Fibroblast of villous mesenchyme (primary cell): Measurements from ENCODE around the gene APBA3. TPM values are rescaled to one million over a fixed set of nuclear protein-coding genes. Genes with fewer than 3 reads are reported as not detected.

ENCODE experiments used
- DNase-seq: peaks from one replicate; pipeline ENCODE4 v3.0.0-alpha.2; 2010; ENCODE audit warnings: low read depth
- H3K4me3 ChIP-seq: 2 replicates; pipeline ENCODE4 v1.5.1; 2011; ENCODE audit warnings: low read depth, mild to moderate bottlenecking, low read length
- total RNA-seq: library from RNA; depleted of rRNA; stranded (reverse); fragments of >200 nt; gene quantifications from 2 replicates; pipeline ENCODE4 v1.2.3, GENCODE V29; 2012
- TF ChIP-seq, protein P1 (sequence below): IDR thresholded peaks from 2 replicates; pipeline ENCODE4 v1.5.1; 2012; ENCODE audit warnings: low read depth, mild to moderate bottlenecking, low read length; ENCODE audit not compliant: insufficient read depth

Gene APBA3
- total RNA-seq, 1 donor, result 19.4 TPM

DNA sequence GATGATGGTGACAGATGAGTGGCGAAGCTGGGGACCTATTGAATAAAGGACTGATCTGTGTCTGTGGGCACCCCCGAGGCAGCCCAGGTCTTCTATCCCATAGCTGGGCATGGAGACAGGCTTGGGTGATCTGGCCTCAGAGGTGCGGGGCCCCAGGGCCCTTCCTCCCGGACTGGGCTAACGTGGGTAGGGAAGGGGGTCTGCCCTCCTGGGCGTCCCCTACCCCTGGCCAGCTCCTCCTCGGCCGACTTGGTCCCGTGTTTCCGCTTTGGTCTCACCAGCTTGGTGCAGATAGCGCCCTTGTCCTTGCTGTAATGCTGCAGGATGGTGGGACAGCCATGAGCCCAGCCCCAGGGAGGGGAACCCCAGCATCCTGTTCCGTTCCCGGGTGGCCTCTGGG, 21.4 kb upstream of the APBA3 start:
- H3K4me3 ChIP-seq, result no peak overlapping the region
- TF ChIP-seq, protein P1, sequence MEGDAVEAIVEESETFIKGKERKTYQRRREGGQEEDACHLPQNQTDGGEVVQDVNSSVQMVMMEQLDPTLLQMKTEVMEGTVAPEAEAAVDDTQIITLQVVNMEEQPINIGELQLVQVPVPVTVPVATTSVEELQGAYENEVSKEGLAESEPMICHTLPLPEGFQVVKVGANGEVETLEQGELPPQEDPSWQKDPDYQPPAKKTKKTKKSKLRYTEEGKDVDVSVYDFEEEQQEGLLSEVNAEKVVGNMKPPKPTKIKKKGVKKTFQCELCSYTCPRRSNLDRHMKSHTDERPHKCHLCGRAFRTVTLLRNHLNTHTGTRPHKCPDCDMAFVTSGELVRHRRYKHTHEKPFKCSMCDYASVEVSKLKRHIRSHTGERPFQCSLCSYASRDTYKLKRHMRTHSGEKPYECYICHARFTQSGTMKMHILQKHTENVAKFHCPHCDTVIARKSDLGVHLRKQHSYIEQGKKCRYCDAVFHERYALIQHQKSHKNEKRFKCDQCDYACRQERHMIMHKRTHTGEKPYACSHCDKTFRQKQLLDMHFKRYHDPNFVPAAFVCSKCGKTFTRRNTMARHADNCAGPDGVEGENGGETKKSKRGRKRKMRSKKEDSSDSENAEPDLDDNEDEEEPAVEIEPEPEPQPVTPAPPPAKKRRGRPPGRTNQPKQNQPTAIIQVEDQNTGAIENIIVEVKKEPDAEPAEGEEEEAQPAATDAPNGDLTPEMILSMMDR, result no peak
- DNase-seq, result no peak

DNA sequence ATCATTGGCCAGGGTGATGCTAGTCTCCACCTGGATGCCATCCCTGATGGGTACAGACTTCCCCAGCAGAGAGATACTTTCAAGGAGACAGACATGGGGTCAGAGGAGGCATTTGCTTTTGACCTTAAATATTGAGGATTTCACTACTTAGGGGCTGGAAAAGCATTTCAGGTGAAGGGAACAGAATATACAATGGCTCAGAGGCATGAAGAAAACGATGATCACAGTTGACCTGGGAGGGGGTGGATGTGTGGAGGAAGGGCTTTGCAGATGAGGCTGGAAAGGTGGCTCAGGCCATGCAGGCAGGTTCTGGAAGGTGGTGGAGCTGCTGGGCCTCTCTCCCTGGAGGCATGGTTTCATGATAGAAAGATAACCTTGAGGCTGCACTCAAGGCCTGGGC, 20.8 kb upstream of the APBA3 start:
- no peak for DNase-seq
- no peak overlapping the region for H3K4me3 ChIP-seq
- TF ChIP-seq, protein P1, result no peak

DNA sequence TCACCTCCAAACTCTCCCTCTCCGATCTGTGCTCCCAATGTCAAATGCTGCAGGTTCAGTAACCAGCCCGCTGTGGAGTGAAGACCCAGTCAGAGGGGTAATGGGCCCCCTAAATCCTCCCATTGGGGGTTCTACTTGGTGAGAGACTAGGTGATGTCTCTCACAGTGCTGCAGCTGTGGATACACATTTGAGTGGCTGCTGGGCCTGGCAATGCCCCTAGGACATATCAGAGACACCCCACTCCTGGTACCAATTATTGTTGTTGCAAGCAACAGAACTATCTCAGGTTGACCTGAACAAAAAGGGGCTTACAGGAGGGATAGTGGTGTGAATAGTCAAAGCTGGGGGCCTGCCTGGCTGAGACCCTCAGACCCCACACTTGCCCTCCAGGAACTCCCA, 20.1 kb upstream of the APBA3 start:
- TF ChIP-seq, protein P1, result no peak
- no peak for DNase-seq
- H3K4me3 ChIP-seq, result no peak overlapping the region

DNA sequence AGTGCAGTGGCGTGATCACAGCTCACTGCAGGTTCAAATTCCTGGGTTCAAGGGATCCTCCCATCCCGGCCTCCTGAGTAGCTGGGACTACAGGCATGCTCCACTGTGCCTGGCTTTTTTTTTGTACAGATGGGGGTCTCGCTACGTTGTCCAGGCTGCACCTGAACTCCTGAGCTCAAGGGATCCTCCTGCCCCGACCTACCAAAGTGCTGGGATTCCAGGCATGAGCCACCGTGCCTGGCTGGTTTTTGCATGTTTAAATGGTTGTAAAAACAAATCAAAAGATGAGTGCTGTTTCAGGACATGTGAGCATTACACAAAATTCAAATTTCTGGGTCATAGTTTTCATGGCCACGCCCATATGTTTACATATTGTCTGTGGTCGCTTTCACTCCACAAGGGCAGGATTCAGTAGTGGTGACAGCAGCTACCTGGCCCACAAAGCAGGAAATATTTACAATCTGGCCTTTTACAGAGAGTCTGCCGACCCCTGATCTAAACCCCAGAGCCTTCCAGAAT, 19.4 kb upstream of the APBA3 start:
- no peak overlapping the region for H3K4me3 ChIP-seq
- TF ChIP-seq, protein P1, result no peak
- no peak for DNase-seq

DNA sequence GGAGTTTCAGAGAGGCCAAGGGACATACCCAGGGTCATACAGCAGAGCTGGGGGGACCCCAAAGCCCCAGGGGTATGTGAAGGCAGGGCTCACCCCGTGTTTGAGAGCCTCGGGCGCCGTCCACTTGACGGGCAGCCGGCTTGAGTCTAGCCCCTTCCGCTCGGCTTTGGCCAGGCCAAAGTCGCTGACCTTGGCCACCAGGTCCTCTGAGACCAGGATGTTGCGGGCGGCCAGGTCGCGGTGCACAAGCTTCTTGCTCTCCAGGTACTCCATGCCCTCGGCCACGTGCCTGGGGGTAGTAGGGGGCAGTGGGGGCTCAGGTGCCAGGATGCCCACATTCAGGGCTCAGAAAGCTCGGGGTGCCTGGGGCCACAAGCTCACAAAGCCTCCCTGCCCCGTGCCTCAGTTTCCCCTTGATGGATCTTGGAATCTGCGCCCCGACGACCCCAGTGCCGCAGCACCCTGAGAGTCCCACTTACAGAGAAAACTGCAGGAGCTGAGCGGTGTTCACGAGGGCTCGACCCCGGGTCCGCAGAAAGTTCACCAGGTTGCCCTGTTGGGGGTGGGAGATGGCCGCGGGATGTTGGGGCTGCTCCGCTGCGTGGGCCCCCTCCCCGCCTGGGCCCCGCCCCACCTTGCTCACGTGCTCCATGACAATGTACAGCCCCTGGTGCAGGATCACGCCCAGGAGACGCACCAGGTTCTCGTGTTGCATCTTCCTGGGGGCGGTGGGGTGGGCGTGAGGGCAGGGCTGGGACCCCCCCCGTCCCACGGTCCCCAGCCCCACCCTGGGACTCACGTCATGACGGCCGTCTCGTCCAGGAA, 17.6 kb upstream of the APBA3 start:
- no peak for DNase-seq
- no peak overlapping the region for H3K4me3 ChIP-seq

DNA sequence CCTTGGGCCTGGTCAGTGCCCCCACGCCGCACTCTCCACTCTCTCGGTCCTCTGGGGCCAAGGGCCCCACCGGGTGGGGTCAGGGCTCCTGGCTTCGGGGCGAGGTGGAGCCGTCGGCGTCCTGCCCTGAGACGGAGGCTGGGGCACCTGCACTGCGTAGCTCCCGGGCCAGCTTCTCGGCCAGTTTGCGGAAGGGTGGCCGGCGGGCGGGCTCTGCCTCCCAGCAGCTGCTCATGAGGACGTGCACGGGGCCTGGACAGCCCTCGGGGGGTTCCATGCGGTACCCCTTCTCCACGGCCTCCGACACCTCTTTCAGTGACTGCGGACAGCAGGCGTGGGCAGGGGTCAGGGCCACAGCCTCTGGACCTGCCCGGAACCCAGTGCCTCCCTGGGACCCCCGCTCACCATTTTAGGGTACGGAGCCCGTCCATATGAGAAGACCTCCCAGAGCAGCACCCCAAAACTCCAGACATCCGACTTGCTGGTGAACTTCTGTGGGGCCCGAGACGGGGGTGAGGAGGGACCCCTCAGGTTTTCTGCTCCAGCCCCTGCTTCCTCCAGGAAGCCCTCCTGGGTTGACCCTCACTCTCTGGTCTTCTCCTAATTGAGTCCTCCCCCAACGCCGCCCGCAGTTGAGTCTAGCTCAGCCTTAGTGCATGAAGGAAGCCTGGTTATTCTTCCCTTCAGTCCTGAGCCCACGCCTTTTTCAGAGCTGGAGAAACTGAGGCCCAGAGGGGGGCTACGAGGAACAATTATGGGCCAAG, 16.8 kb upstream of the APBA3 start:
- TF ChIP-seq, protein P1, result no peak
- H3K4me3 ChIP-seq, result no peak overlapping the region
- DNase-seq, result no peak

More for the DNA sequence above, 17.6 kb upstream of the APBA3 start:
- TF ChIP-seq, protein P1, result no peak
